Activated T-cell treated with anti-CD3 and anti-CD28 coated beads, Interleukin-2, amount 50 U/mL, for 24 hours (primary cell): ENCODE data around the gene RNASEH2C.
A peak's percentile ranks its signal among the peaks of the same experiment; 100 is the strongest.
"Not testable (repeated sequence)": the region's sequence is repeated elsewhere in the genome, so short reads cannot be mapped to it uniquely, and the experiment has no call there.

Source experiments
- DNase-seq: peaks from one replicate; pipeline ENCODE4 v3.0.0-alpha.2; 2020
- H3K27ac Mint-ChIP-seq: 2 replicates; pipeline ENCODE4 v1.8.0; 2020; ENCODE audit warnings: mild to moderate bottlenecking, mixed read lengths
- H3K27me3 Mint-ChIP-seq: 2 replicates; pipeline ENCODE4 v1.8.0; 2020; ENCODE audit warnings: mixed read lengths
- H3K36me3 Mint-ChIP-seq: 2 replicates; pipeline ENCODE4 v1.8.0; 2020; ENCODE audit warnings: low read depth, mixed read lengths
- H3K4me1 Mint-ChIP-seq: 2 replicates; pipeline ENCODE4 v1.8.0; 2020; ENCODE audit warnings: low read depth, mixed read lengths
- H3K4me3 Mint-ChIP-seq: 2 replicates; pipeline ENCODE4 v1.8.0; 2020; ENCODE audit warnings: mild to moderate bottlenecking, moderate library complexity, mixed read lengths
- H3K9me3 Mint-ChIP-seq: 2 replicates; pipeline ENCODE4 v1.8.0; 2020; ENCODE audit warnings: mixed read lengths

Gene RNASEH2C

DNA sequence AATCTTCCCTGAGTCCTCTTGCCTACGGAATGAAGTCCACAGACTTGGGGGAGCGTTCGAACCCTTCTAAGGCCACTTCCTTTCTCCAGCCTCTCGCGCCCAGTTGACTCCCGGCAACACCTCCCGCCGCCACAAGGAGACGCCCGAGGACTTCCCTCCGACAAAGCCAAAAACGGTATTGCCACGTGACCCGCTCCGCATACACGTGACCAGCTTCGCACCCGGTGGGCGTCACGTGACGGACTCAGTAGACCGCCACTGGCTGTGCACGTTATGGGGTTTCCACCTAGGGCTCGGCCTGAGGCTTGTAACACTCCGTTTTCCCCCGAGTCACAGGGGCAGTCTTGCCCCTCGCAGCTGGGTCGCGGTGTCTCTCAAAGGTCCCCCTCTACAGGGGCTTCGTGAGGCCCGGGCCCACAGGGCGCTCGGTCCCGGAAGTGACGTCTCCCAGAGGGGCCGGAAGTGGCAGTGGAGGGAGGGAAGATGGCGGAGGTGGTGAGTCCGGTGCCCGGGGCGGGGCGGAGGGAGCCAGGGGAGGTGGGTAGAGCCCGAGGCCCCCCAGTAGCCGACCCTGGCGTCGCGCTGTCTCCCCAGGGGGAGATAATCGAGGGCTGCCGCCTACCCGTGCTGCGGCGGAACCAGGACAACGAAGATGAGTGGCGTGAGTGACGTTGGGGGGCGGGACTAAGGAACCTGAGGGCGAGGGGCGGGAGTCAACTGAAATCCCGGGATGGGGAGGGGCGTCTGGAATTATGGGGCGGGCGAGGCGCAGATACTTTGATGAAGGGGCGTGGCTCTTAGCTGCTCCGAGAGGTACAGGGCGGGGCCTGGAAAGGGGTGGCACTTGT, 8.6 kb downstream of the RNASEH2C start, which contains the start of gene KAT5:
TSS of gene KAT5 (plus strand) at position 468 of the 848 bp plus-strand sequence. CDS start at position 484, 16 bp downstream.
- Mint-ChIP-seq H3K4me1 (peaks cover 37% of the 10 kb centered on the region), H3K27ac (peak within 1 kb of the TSS; percentile 100), H3K36me3 (peaks cover 50% of the 10 kb centered on the region), H3K9me3 (no peaks in the 10 kb centered on the region), H3K27me3 (no peaks in the 10 kb centered on the region), H3K4me3 (peak within 1 kb of the TSS; percentile 87)
- DNase-seq: peak; percentile 99

DNA sequence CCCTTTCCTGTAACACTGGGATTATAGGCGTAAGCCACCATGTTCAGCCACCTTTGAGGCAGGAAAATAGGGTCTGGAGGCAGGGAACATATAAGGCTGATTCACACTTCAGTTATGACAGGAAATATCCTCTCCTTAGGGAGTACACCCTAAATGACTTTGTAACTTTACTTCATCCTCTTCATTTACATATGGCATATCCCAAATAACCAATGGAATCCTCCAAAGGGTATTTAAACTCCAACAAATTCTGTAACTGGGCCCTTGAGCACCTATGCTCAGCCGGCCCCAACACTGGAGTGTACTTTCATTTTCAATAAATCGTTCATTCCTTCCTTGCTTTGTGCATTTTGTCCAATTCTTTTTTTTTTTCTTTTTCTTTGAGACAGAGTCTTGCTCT, 10.2 kb downstream of the RNASEH2C start:
- Mint-ChIP-seq H3K27ac (no peak overlapping the region), H3K9me3 (no peaks in the 10 kb centered on the region), H3K27me3 (no peaks in the 10 kb centered on the region), H3K4me3 (no peak overlapping the region), H3K4me1 (peaks cover 39% of the 10 kb centered on the region), H3K36me3 (peaks cover 35% of the 10 kb centered on the region)
- no peak for DNase-seq

DNA sequence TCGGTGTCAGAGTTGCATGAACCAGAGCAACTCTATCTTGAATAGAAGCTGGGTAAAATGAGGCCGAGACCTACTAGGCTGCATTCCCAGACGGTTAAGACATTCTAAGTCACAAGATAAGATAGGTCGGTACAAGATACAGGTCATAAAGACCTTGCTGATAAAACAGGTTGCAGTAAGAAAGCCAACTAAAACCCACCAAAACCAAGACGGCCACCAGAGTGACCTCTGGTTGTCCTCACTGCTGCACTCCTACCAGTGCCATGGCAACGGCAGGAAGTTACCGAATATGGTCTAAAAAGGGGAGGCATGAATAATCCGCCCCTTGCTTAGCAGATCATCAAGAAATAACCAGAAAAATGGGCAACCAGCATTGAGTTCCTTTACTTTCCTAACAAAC, 10.9 kb downstream of the RNASEH2C start:
- Mint-ChIP-seq H3K4me1 (peaks cover 34% of the 10 kb centered on the region), H3K9me3 (no peaks in the 10 kb centered on the region), H3K4me3 (no peak overlapping the region), H3K27me3 (no peaks in the 10 kb centered on the region), H3K27ac (no peak overlapping the region), H3K36me3 (peaks cover 28% of the 10 kb centered on the region)
- DNase-seq: no peak

DNA sequence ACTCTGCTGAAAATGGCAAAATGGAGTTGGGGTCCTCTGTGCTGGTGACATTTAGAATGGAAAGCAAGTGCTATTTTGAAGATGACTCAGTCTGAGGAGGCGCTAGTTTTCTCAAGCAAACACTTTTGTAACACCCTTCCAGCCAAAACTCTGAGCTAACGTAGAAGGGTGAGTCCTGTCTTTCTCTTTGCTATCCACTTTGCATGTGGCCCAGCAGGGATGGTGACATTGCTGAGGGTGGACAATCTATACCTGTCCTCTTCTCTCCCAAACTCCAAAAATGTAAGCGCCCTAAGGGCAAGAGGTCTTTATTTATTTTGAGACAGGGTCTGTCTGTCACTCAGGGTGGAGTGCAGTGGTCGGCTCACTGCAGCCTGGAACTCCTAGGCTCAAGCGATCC, 12.1 kb downstream of the RNASEH2C start:
- Mint-ChIP-seq H3K4me1 (peaks cover 23% of the 10 kb centered on the region), H3K4me3 (no peak overlapping the region), H3K27me3 (peaks cover 2% of the 10 kb centered on the region), H3K27ac (no peak overlapping the region), H3K36me3 (peaks cover 16% of the 10 kb centered on the region), H3K9me3 (no peaks in the 10 kb centered on the region)
- DNase-seq: no peak

DNA sequence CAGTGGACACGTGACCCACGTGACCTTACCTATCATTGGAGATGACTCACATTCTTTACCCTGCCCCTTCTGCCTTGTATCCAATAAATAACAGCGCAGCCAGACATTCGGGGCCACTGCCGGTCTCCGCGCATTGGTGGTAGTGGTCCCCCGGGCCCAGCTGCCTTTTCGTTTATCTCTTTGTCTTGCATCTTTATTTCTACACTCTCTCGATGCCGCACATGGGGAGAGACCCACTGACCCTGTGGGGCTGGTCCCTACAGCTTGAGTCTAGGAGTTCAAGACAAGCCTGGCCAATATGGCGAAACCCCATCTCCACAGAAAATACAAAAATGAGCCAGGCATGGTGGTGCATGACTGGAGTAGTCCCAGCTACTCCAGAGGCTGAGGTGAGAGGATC, 13.6 kb downstream of the RNASEH2C start:
- H3K9me3 Mint-ChIP-seq, H3K36me3 Mint-ChIP-seq, H3K27me3 Mint-ChIP-seq, DNase-seq, H3K4me3 Mint-ChIP-seq, H3K27ac Mint-ChIP-seq: not testable (repeated sequence)
- H3K4me1 Mint-ChIP-seq: peaks cover 14% of the 10 kb centered on the region

DNA sequence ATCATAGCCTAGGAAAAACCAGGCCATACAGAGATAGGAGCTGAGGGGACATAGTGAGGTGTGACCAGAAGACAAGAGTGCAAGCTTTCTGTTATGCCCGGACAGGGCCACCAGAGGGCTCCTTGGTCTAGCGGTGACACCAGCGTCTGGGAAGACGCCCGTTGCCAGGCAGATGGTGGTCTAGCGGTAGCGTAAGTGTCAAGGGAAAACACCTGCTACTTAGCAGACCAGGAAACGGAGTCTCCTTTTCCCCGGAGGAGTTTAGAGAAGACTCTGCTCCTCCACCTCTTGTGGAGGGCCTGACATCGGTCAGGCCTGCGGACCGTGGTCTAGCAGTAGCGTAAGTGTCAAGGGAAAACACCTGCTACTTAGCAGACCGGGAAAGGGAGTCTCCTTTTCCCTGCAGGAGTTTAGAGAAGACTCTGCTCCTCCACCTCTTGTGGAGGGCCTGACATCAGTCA, 14.3 kb downstream of the RNASEH2C start:
- H3K36me3 Mint-ChIP-seq, H3K9me3 Mint-ChIP-seq, H3K4me3 Mint-ChIP-seq, H3K27me3 Mint-ChIP-seq, H3K27ac Mint-ChIP-seq: not testable (repeated sequence)
- peak; percentile 83 for DNase-seq
- H3K4me1 Mint-ChIP-seq: peaks cover 12% of the 10 kb centered on the region

DNA sequence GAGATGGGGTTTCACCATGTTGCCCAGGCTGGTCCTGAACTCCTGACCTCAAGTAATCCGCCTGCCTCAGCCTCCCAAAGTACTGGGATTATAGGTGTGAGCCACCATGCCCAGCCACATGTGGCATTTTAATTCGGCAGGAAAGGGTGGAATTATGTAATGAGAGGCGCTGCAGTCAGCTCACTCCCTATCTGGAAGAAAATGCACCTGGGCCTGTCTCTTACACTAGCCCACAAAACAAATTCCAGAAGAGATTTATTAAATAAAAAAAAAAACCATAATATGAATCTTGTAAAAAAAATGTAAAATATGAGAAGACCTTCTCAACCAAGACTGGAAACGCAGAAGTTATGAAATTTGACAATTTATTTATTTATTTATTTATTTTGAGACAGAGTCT, 16.8 kb downstream of the RNASEH2C start:
- no peak overlapping the region for H3K4me3 Mint-ChIP-seq
- no peaks in the 10 kb centered on the region for H3K36me3 Mint-ChIP-seq
- no peak for DNase-seq
- peaks cover 4% of the 10 kb centered on the region for H3K4me1 Mint-ChIP-seq
- H3K9me3 Mint-ChIP-seq: no peaks in the 10 kb centered on the region
- H3K27me3 Mint-ChIP-seq: peaks cover 7% of the 10 kb centered on the region
- no peak overlapping the region for H3K27ac Mint-ChIP-seq

DNA sequence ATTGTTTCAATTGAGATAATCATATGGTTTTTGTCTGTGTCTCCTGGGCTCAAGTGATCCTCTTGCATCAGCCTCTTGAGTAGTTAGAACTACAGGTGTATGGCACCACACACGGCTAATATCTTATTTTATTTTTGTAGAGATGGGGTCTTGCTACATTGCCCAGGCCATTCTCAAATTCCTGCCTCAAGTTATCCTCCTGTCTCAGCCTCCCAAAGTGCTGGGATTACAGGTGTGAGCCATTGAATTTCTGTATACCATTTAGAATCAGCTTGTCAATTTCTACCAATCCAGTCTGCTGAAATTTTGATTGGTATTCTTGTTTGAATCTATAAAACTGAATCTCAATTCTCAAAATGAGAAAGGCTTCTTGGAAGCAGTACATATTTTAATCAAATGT, 18.9 kb downstream of the RNASEH2C start:
- H3K9me3 Mint-ChIP-seq: no peaks in the 10 kb centered on the region
- peaks cover 3% of the 10 kb centered on the region for H3K4me1 Mint-ChIP-seq
- H3K27me3 Mint-ChIP-seq: peaks cover 7% of the 10 kb centered on the region

DNA sequence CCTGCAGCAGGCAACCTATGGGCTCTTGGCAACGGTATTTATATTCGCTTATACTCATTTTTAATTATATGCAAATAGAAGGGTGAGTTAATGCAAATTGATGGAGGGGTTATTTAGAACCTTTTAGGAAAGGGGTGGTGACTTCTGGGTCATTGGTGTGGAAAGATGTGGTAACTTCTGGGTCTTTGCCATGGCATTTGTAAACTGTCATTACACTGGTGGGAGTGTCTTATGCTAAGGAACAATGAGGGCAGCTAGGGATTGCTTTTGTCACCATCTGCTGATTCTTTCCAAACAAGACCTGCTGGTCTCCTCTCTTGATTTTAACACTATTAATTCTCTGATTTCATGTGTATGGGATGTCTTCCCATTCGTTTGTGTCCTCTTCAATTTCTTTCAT, 20.2 kb downstream of the RNASEH2C start:
- Mint-ChIP-seq H3K4me1 (no peaks in the 10 kb centered on the region), H3K4me3 (no peak overlapping the region), H3K27me3 (peaks cover 7% of the 10 kb centered on the region), H3K9me3 (no peaks in the 10 kb centered on the region), H3K36me3 (no peaks in the 10 kb centered on the region), H3K27ac (no peak overlapping the region)
- no peak for DNase-seq

More for the DNA sequence above, 18.9 kb downstream of the RNASEH2C start:
- H3K36me3 Mint-ChIP-seq: no peaks in the 10 kb centered on the region
- no peak overlapping the region for H3K4me3 Mint-ChIP-seq
- H3K27ac Mint-ChIP-seq: no peak overlapping the region
- no peak for DNase-seq

DNA sequence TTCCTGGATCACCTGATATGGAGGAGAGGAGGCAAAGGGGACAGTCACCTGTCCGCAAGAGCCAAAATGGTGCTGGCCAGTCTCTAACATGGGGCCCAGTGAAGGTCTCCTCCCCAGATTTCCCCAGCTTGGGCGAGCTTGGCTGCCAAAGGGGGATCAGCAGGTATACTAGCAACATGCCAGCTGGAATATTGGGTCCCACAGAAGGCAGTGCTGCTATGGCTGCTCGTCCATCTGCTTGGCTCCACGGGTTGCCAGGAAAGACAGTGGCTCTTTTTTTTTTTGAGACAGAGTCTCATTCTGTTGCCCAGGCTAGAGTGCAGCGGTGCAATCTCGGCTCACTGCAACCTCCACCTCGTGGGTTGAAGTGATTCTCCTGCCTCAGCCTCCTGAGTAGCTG, 21.3 kb downstream of the RNASEH2C start:
- H3K4me3 Mint-ChIP-seq: no peak overlapping the region
- no peak for DNase-seq
- peaks cover 5% of the 10 kb centered on the region for H3K27me3 Mint-ChIP-seq
- no peaks in the 10 kb centered on the region for H3K9me3 Mint-ChIP-seq
- no peaks in the 10 kb centered on the region for H3K36me3 Mint-ChIP-seq
- no peaks in the 10 kb centered on the region for H3K4me1 Mint-ChIP-seq
- no peak overlapping the region for H3K27ac Mint-ChIP-seq

DNA sequence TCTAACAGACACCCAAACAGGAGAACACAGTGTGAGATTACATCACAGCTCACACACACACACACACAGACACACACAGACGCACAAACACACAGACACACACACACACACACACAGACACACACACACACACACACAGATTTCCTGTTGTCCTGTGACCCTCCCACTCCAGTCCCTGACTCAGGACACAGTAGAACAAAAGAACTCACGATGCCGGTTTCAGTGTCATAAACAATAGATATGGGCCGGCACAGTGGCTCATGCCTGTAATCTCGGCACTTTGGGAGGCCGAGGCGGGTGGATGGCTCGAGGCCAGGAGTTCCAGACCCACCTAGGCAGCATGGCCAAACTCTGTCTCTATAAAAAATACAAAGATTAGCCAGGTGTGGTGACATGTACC, 22.4 kb downstream of the RNASEH2C start:
- no peaks in the 10 kb centered on the region for H3K4me1 Mint-ChIP-seq
- H3K27ac Mint-ChIP-seq: no peak overlapping the region
- H3K4me3 Mint-ChIP-seq: no peak overlapping the region
- H3K36me3 Mint-ChIP-seq: no peaks in the 10 kb centered on the region
- H3K27me3 Mint-ChIP-seq: peaks cover 5% of the 10 kb centered on the region
- no peaks in the 10 kb centered on the region for H3K9me3 Mint-ChIP-seq
- DNase-seq: no peak

DNA sequence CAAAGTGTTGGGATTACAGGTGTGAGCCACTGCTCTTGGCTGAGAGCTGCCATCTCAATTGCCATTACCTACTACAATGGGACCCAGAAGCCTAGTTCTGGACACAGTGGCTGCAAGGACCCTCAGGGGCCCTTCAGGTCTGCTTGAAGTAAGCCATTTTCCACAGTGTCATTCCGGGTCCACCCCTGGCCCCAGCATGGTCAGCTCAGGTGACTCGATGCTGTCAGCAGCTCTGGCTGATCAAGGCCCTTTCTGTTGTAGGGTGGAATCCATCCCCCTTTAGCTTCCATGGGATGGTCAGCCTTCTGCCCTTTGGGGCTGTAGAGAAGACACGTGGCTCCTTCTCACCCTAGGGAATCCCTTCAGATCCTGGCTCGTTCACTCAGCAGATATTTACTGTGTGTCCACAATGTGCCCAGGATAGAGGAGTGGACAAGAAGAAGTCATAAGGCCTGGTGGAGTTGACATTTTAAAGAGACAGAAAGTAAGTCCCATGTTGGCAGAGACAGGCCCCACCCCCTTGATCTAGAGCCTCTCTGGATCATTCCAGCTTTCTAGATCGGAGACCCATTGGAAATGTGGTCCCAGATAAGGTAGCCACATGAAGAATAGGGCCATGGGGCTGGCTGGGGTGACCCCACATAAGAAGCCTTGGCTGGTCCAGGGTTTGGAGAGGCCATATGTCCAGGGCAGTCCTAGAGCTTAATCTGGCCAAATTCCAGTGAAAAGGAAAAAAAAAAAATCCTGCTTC, 23.6 kb downstream of the RNASEH2C start:
- H3K27me3 Mint-ChIP-seq: no peaks in the 10 kb centered on the region
- no peak for DNase-seq
- no peak overlapping the region for H3K4me3 Mint-ChIP-seq
- H3K27ac Mint-ChIP-seq: no peak overlapping the region
- H3K36me3 Mint-ChIP-seq: no peaks in the 10 kb centered on the region
- H3K9me3 Mint-ChIP-seq: no peaks in the 10 kb centered on the region
- no peaks in the 10 kb centered on the region for H3K4me1 Mint-ChIP-seq

DNA sequence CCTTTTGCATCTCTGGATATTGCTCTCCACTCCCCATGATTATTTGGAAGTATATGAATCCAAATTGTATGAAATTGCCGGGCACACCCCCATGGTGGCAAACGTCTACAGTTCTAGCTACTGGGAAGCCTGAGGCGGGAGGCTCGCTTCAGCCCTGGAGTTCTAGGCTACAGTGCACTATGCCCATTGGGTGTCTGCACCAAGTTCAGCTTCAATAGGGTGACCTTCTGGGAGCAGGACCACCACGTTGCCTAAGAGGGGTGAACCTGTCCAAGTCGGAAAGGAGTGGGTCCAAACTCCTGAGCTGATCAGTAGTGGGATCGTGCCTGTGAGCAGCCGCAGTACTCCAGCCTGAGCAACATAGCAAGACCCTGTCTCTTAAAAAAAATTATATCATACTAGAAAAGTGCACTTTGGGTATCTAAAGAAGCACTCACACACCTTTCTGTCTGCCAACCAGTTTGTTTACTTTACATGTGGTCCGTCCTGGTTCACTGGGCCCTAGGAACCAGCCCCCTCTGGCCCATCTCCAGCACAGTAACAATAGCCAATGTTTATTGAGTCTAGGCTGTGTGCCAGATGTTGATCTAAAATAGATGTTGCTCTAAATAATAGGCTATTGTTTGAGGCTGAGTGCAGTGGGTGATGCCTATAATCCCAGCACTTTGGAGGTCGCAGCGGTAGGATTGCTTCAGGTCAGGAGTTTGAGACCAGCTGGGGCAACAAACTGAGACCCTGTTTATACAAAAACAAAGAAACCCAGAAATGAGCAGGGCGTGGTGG, 24.9 kb downstream of the RNASEH2C start:
- Mint-ChIP-seq H3K4me3 (no peak overlapping the region), H3K27ac (no peak overlapping the region), H3K27me3 (no peaks in the 10 kb centered on the region), H3K4me1 (no peaks in the 10 kb centered on the region), H3K9me3 (no peaks in the 10 kb centered on the region), H3K36me3 (no peaks in the 10 kb centered on the region)
- no peak for DNase-seq

DNA sequence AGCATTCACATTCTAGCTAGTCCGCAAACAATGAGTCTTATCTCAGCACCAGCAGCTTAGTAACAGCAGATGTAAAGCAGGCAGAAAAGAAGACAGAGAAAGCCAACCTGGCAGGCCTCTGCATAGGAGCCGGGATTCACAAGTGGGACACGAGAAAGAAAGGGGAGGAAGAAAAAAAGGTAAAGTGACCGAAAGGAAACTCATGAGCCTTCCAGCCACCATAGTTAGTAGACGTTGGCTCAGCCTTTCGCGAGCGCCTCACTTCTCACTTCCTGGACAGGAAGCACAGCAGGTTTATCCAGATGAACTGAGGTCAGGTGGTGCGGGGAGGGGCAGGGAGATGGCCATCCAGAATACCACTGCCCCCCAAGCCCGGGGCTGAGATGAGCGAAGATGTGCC, 28.2 kb downstream of the RNASEH2C start:
- no peak for DNase-seq
- Mint-ChIP-seq H3K27ac (no peak overlapping the region), H3K4me3 (no peak overlapping the region), H3K9me3 (no peaks in the 10 kb centered on the region), H3K27me3 (no peaks in the 10 kb centered on the region), H3K36me3 (no peaks in the 10 kb centered on the region), H3K4me1 (no peaks in the 10 kb centered on the region)
